Kidney tubule cell (primary cell): ENCODE measurements around the gene RAB35.

ENCODE experiments used
- DNase-seq: peaks from one replicate; pipeline ENCODE4 v3.0.0-alpha.2; 2018; ENCODE audit warnings: low spot score

RAB35 gene

GRCh38 chr12:120116441-120116791, at the start of gene RAB35:
Gene RAB35, minus strand, starts transcription at chr12:120116753. Its CDS starts 103 bp downstream, at chr12:120116650.
- no peak for DNase-seq

GRCh38 chr12:120164293-120164692, 47.7 kb upstream of the RAB35 start:
- no peak for DNase-seq

- no peak for DNase-seq
These were observed 46.2 kb upstream of the RAB35 start for GRCh38 chr12:120162763-120163162.

DNA sequence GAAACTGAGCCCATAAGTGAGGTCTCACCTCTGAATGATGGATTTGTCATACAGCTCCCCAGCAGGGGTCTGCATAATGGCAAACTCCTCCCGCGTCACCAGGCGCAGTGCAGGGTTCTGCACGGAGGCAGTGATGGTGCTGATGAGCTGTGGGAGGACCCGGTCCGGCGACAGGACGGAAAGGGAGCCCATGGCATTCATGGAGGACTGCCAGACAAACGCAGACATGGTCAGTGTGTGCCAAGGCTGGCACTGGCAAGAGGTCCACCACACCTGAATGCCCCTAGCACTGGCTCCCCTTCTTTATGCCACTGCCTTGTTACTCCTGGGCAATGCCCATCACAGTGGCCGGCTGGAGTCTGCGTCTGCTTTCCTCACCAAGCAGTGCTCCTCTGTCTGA, 45.3 kb upstream of the RAB35 start:
- DNase-seq, result no peak

DNA sequence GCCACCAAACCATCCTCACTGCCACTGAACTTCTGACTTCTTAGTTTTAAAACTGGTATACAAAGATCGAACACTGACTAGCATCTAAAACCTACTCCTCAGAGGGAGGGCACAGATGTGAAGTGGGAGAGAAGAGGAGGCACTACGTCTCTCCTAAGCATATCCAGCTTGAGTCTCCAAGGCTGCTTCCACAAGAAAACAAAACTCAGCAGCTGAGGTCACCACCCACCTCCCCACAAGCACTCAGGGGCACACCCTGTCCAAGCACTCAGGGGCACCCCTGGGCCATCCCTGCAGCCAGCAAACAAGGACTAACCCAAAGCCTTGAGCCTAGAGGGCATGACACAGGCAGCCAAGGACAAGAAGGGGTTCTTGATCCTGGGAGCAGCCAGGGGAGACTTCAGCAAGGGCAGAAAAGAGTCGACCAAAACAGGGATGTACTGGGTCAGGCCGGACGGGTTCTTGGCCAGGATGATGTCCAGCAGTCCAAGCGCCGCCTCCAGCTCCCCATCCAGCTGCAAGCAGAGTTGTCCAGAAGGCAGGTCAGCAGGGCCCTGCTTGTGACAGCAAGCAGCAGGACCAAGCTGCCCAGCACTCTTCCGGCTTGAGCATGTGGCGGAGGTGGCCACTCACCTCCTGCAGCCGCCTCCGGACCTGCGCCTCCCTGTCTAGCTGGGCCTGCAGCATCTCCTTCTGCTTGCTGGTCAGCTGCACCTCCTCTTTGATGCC, 43.1 kb upstream of the RAB35 start:
- DNase-seq, result no peak

- DNase-seq, result no peak
These were observed 41.8 kb upstream of the RAB35 start for GRCh38 chr12:120158351-120158750.

- no peak for DNase-seq
These were observed 41.1 kb upstream of the RAB35 start for GRCh38 chr12:120157678-120158077.

DNA sequence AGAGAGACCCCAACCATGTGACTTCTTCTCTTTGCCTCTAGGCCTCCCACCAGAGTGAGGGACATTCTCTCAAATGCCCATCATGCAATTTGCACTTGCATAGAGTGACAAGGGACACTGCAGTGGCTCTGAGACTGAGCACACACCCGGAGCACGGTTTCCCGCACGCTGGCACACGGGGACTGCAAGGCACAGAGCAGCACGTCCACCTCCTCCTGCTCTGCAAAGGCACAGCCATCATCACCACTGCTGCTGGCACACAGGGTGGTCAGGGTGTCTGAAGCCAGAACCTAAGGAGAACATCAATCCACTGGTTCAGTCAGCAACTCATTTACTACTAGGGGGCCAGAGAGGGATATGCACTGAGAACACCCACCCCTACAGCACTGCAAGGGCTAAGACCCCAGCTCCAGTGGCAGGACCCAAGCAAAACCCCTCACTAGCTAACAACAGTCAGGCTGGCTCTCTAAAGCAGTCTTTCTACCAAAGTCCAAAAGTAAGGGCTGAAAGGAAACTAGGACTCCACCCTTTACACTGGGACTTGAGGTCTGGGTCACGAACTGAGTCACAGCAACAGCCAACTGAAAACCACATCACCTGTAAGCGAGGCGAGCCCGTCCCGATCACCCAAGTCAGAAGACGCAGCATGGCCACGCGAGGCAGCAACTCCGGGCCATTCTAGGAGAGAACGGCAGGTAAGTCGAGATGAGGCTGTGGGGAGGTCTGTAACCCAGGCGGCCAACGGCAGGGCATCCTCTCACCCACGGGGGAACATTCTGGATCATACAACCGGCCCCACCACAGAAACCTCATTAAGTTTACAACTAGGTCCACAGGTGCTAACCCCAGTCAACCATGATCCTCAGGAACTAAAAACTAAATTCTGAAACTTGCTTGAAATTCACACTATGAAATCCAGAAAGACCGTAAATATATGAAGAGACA, 40.0 kb upstream of the RAB35 start:
- DNase-seq, result no peak

DNA sequence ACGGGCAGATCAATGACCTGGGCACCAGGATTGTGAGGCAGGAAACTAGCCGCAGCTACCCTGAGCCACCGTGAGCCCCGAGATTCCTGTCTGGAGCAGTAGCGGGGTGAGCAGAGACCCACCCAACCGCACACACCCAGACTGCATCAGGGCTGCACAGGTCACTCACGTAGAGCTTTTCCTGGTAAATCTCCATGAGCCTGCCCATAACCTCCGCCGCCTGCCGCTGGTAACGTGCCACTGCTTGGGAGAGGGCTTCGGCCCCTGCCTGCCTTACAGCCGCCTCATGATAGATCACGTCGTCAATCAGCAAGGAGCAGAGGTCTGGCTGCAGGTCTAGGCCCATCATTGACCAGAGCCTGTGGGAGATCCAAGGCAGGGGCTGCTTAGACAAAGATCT, 38.5 kb upstream of the RAB35 start:
- no peak for DNase-seq

DNA sequence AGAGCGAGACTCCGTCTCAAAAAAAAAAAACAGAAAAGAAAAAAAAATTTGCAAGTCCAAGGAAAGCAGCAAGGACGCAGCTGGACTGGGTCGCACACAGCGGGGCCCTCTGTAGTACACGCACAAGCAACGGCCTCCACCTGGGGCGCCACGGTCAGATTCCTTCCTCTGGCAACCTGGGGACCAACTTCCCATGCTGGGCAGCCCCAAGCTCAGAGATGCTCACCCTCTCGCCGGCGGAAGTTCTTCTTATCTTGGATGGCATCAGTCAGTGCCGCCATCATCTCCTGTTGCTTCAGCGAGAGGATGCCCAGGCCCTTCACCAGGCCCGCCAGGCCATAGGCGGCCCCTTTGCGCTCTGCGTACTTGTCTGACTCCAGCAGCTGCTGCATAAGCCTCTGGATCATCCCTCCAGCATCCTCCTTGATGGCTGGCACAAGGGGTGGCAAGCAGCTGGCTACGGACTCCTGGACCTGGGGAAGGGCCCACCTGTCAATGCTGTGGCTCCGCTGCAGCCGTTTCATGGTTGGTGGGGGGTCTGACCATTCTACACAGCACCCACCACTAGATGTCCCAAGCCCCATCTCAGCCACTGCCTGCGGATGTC, 34.5 kb upstream of the RAB35 start:
- no peak for DNase-seq

DNA sequence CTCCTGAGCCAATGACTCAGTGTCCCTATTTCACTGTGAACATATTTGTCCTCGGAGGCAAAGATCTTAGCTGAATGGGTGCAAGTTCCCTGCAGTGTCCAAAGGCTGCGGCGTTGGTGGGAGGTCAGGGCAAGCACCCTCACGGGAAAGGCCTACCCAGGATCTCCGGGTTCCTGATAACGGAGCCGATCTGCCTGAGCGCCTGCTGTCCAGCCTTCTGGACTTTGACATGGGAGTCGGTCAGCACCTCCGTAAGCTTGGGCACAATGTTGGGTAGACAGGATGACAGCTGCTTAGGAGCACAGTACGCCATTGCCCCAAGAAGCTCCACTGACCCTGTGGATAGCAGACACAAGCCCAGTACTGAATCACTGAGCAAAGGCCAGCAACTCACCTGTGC, 31.5 kb upstream of the RAB35 start:
- no peak for DNase-seq

- no peak for DNase-seq
These were observed 28.6 kb upstream of the RAB35 start for GRCh38 chr12:120145164-120145563.

- DNase-seq, result no peak
These were observed 27.7 kb upstream of the RAB35 start for GRCh38 chr12:120144215-120144614.

DNA sequence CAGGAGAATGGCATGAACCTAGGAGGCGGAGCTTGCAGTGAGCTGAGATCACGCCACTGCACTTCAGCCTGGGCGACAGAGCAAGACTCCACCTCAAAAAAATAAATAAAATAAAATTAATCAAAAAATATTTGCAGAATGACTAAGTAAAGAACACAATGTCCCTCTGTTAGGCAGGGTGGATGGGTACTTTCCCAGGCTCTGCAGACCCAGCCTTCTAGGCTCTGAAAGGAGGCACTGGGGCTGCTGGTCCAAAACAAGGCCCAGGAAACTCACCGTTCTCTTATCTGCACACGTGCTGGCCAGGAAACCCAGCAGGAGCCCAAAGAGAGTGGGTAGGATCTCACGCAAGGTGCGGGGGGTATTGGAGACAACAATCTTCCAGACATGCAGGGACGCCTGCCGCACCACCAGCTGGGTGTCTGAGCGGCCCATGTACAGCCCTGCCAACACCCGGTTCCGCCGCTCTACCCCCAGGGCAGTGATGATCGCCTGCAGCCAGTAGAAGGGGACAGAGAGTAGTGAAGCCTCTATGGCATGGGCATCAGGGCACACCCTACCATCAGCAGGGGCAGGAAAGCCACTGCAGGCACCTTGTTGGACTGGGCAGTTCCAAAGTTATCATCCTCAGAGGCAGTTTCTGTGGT, 25.8 kb upstream of the RAB35 start:
- DNase-seq, result peak; percentile 39

GRCh38 chr12:120141336-120141735, 24.8 kb upstream of the RAB35 start:
- no peak for DNase-seq

DNA sequence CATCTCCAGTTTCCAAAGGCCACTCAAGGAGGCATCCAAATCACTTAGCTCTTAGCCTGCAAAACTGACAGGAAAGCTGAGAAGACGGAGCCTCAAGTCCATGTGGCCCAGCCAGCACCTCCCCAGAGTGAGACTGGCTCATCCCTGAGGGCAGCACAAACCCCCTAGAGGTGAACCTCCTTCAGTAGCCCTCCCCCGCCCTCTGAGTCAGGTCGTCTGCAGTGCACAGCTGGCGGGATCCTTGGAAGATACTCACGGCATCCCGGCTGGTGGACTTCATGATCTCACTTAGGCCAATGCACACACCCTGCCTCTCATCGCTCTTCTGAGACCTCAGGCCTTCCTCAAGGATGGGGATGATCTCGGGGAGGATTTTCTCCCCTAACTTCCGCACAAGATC, 24.1 kb upstream of the RAB35 start:
- DNase-seq, result no peak

DNA sequence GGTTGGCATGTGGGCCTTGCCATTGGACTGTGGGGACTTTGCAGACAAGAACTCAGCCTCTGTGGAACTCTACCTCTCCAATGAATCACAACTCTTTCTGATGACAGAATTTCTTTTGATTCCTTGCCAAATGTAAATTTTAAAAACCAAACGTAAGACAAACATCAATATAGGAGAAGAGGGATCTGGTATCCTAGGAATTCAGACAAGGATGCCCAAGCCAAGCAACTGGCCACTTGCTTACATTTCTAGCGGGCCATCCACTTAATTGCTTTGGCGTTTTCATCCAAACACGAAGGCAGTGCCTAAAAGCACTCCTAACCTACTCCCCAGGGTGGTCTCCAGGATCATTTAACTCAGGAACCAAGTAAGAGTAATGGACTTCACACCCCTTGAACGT, 23.4 kb upstream of the RAB35 start:
- DNase-seq, result no peak

DNA sequence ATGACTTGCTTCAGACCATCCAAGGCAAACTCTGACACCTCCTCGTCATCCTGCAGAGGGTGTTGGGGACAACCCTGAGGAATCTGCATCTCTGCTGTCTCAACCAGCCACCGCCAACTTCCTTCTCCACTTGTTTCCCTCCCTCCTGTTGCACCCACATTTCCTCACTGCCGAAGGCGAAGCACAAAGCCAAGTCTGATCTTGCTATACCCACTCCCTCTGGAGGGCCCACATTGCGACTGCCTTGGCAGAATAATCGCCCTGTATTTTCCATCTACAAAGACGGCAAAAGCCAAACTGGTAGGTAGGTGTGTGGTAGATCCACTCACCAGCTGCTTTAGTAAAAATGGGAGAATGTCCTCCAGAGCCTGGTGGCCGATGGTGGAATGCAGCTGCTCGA, 21.8 kb upstream of the RAB35 start:
- DNase-seq, result no peak

DNA sequence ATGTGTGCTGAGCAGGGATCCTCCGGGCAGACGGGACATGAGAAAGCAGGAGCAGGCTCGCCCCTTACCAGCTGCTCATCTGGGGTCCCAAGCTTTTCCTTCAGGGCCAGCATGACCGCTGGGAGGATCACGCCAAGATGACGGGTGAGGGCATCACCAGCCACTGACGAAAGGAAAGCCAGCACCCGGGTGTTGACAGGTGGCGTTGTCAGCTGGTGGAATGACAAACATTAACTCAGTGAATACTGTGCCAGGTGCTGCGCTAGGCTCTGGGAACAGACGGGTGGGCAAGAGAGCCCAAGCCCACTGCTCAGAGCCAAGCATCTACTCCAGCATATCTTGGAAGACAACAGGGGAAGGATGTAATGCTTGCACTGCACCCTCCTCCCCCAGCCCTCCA, 21.3 kb upstream of the RAB35 start:
- DNase-seq, result no peak

DNA sequence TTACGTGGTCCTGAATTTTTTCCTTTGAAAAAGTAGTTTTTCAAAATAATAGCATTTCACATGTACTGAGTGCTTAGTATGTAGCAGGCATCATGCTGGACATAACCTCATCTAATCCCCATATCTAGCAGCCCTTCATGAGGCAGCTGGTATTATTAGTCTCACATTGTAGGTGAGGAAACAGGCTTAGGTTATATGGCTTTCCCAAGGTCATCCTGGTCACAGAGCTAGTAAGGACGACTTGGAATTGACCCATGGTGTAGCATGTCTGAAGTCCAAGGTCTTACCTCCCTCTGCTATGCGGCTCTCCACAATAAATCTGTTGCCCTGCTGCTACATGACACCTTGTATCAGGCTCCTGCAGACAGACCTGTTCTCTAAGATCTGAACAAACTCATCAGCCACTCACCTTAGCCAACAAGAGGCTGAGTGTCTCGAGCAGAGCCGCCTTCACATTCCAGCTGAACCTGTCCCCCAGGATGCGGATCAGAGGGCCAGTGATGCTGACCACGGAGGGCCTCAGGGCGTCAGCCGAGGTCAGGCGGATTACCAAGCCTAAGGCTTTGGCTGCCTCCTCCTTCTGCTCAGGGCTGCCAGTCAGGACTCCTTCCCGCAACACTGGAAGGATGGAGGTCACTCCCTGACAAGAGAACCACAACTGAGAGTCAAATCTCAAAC, 19.7 kb upstream of the RAB35 start:
- no peak for DNase-seq

- DNase-seq, result no peak
These were observed 17.9 kb upstream of the RAB35 start for GRCh38 chr12:120134307-120134980.
